Fibroblast of mammary gland (primary cell): ENCODE results near the gene NGFR.
A peak's percentile ranks its signal among the peaks of the same experiment; 100 is the strongest.

ENCODE experiments used
- DNase-seq: peaks from one replicate; pipeline ENCODE4 v3.0.0-alpha.2; 2010; ENCODE audit warnings: low read depth
- H3K4me3 ChIP-seq: 2 replicates; pipeline ENCODE4 v1.5.1; 2011; ENCODE audit warnings: low read depth, mild to moderate bottlenecking, low read length, moderate library complexity; ENCODE audit not compliant: control insufficient read depth
- CTCF ChIP-seq: conservative IDR thresholded peaks from 2 replicates; pipeline ENCODE4 v1.5.1; 2011; ENCODE audit warnings: low read depth, low read length, inconsistent platforms; ENCODE audit not compliant: control insufficient read depth, insufficient read depth

Gene NGFR

DNA sequence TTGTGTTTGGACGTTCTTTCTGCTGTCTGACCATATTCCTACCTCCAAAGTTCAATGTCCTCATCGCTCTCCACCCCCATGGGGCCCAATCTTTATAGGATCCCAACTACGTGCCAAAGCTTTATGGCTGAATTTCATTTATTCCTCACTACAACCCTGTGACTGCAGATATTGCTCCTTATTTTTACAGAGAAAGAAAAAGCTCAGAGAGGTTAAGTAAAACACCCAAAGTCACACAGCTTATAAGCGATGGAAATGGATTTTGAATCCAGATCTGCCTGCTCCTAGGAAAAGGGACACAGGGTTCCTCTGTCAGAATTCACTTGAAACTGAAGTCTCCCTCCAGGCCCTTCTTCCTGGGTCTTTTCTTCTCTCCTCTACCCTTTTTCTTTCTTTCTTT, 9.3 kb downstream of the NGFR start:
- no peak for TF ChIP-seq CTCF
- no peak for DNase-seq
- H3K4me3 ChIP-seq: no peak overlapping the region

DNA sequence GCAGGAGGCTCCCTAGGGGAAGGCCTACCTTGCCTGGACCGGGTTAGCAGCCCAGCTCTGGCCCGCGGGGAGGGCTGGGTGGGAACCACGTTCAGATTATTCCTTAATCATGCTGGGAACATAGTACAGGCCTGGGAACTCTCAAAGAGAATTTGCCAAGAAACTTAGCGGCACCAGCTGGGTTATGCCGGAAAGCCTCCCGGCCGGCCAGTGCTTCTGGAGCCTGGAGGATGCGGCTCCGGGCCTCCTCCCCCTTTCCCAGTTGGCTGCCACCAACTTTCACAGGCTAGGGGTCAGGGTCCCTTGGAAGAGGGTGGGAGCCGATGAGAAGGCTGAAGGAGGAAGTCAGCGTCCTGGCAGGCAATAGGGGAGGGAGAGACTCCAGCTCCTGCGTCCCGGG, 10.8 kb downstream of the NGFR start:
- TF ChIP-seq CTCF: no peak
- no peak overlapping the region for H3K4me3 ChIP-seq
- no peak for DNase-seq

DNA sequence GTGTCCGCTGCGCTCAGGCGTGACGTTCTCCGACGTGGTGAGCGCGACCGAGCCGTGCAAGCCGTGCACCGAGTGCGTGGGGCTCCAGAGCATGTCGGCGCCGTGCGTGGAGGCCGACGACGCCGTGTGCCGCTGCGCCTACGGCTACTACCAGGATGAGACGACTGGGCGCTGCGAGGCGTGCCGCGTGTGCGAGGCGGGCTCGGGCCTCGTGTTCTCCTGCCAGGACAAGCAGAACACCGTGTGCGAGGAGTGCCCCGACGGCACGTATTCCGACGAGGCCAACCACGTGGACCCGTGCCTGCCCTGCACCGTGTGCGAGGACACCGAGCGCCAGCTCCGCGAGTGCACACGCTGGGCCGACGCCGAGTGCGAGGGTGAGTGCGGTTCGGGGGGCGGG, 11.2 kb downstream of the NGFR start:
- TF ChIP-seq CTCF: no peak
- DNase-seq: no peak
- H3K4me3 ChIP-seq: no peak overlapping the region

DNA sequence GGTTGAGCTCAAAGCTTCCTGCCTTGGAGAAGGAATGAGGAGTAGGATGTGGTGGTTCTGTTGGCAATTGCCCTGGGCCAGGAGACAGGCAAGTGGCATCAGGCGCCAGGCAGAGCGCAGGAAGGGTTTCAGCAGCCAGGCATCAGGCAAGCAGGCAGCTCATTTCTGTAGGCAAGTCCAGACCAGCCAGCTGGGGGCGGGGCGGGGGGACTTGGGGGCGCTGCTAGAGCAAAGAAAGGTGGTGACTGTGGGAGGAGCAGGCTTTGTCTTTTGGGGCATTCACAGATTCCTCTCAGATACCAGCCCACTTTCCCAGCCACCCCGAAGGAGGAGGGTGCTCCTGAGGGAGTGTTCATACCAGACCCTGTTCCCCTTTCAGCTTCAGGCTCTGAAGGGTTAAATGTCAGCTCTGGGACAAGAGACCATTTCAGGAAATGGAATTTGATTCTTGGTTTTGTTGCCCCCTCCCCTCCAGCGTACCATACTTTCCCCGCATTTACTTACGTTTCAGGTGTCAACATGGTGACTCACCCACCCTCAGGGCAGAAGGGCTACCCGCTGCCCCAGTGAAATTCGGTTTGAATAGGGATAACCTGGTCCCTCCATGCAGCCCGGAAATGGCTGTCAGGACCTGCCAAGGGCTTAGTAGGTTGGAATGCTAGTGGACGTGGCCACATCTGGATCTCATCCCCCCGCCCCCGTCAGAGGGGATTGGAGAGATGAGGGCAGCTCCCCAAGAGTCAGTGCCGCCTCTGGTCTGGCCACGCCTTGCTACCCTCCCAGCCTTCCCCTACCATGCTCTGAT, 13.2 kb downstream of the NGFR start:
- H3K4me3 ChIP-seq: no peak overlapping the region
- peak; percentile 19 for DNase-seq
- no peak for TF ChIP-seq CTCF

- no peak overlapping the region for H3K4me3 ChIP-seq
- TF ChIP-seq CTCF: no peak
- no peak for DNase-seq
Measured at GRCh38 chr17:49508866-49509587, 13.9 kb downstream of the NGFR start.

GRCh38 chr17:49509588-49509917, 14.5 kb downstream of the NGFR start:
- DNase-seq: no peak
- no peak overlapping the region for H3K4me3 ChIP-seq
- no peak for TF ChIP-seq CTCF
